ENCODE data around the gene EIF4E1B.

Gene EIF4E1B

GRCh38 chr5:176621661-176622079 is 8.8 kb upstream of the EIF4E1B start:
- ATAC-seq: no peak
- TF ChIP-seq ZNF70 (CRISPR knock-in tag; IDR thresholded peaks at IDR 0.05) (no peak), PPARA (CRISPR knock-in tag; IDR thresholded peaks at IDR 0.05; ENCODE audit: borderline replicate concordance) (no peak), CSDC2 (CRISPR knock-in tag; IDR thresholded peaks at IDR 0.05) (no peak), RARB (CRISPR knock-in tag; IDR thresholded peaks at IDR 0.05) (no peak)

GRCh38 chr5:176624142-176624541 is 6.3 kb upstream of the EIF4E1B start:
- no peak for TF ChIP-seq TOX (CRISPR knock-in tag; IDR thresholded peaks at IDR 0.05; ENCODE audit: borderline replicate concordance)
- TF ChIP-seq BACH2 (CRISPR knock-in tag; IDR thresholded peaks at IDR 0.05; ENCODE audit: borderline replicate concordance): no peak
- no peak for TF ChIP-seq SNAI2 (CRISPR knock-in tag; IDR thresholded peaks at IDR 0.05)
- no peak for TF ChIP-seq RARB (CRISPR knock-in tag; IDR thresholded peaks at IDR 0.05)
- TF ChIP-seq TCF4 (CRISPR knock-in tag; IDR thresholded peaks at IDR 0.05; ENCODE audit: borderline replicate concordance): no peak
- no peak for TF ChIP-seq POU6F1 (CRISPR knock-in tag; IDR thresholded peaks at IDR 0.05; ENCODE audit: borderline replicate concordance, low read depth)
- no peak for TF ChIP-seq GLIS3 (CRISPR knock-in tag; IDR thresholded peaks at IDR 0.05)
- no peak for TF ChIP-seq OSR1 (CRISPR knock-in tag; IDR thresholded peaks at IDR 0.05)
- TF ChIP-seq CREB5 (CRISPR knock-in tag; IDR thresholded peaks at IDR 0.05; ENCODE audit: low read depth): no peak
- TF ChIP-seq ZNF70 (CRISPR knock-in tag; IDR thresholded peaks at IDR 0.05): no peak
- no peak for TF ChIP-seq CSRNP3 (CRISPR knock-in tag; IDR thresholded peaks at IDR 0.05)
- TF ChIP-seq PATZ1 (CRISPR knock-in tag; IDR thresholded peaks at IDR 0.05; ENCODE audit: borderline replicate concordance): no peak
- no peak for TF ChIP-seq ZNF565 (CRISPR knock-in tag; conservative IDR thresholded peaks at IDR 0.05; ENCODE audit: low read depth)
- no peak for TF ChIP-seq ESRRG (CRISPR knock-in tag; IDR thresholded peaks at IDR 0.05)
- no peak for TF ChIP-seq ZFP3 (CRISPR knock-in tag; IDR thresholded peaks at IDR 0.05)
- TF ChIP-seq PPARA (CRISPR knock-in tag; IDR thresholded peaks at IDR 0.05; ENCODE audit: borderline replicate concordance): no peak
- no peak for TF ChIP-seq ZNF8 (CRISPR knock-in tag; IDR thresholded peaks at IDR 0.05)
- no peak for TF ChIP-seq ARNTL (CRISPR knock-in tag; IDR thresholded peaks at IDR 0.05; ENCODE audit: borderline replicate concordance, low read depth)

GRCh38 chr5:176624938-176625337 is 5.5 kb upstream of the EIF4E1B start:
- no peak for ATAC-seq
- no peak for TF ChIP-seq ZFP3 (CRISPR knock-in tag; IDR thresholded peaks at IDR 0.05)
- no peak for TF ChIP-seq ZFP30 (CRISPR knock-in tag; IDR thresholded peaks at IDR 0.05)

More at GRCh38 chr5:176624142-176624541, 6.3 kb upstream of the EIF4E1B start:
- ATAC-seq: no peak

GRCh38 chr5:176625512-176625911 is 5.0 kb upstream of the EIF4E1B start:
- TF ChIP-seq TCF4 (CRISPR knock-in tag; IDR thresholded peaks at IDR 0.05; ENCODE audit: borderline replicate concordance) (no peak), CSDC2 (CRISPR knock-in tag; IDR thresholded peaks at IDR 0.05) (no peak), RARB (CRISPR knock-in tag; IDR thresholded peaks at IDR 0.05) (no peak), BACH2 (CRISPR knock-in tag; IDR thresholded peaks at IDR 0.05; ENCODE audit: borderline replicate concordance) (no peak)
- ATAC-seq: no peak
